ENCODE data around the gene SLC1A7. TPM values are rescaled to one million over a fixed set of nuclear protein-coding genes. Genes with fewer than 3 reads are reported as not detected.
A peak's percentile ranks its signal among the peaks of the same experiment; 100 is the strongest.

The SLC1A7 gene
- total and polyA plus RNA-seq, 2 of the 13 experiments (the other 11 are each of a cell fraction or from before 2014, with no cell fraction given) = 0.04 to 2.0 TPM

GRCh38 chr1:53111073-53111556 lies 31.3 kb downstream of the SLC1A7 start (continued):
- TF ChIP-seq GRHL1 (CRISPR knock-in tag; conservative IDR thresholded peaks at IDR 0.05) (no peak), SAFB2 (CRISPR knock-in tag; IDR thresholded peaks at IDR 0.05; ENCODE audit: borderline replicate concordance, low read depth) (peak; percentile 45; the same call in 1 of the 2 replicates), LCORL (IDR thresholded peaks at IDR 0.05) (no peak), LCORL (CRISPR knock-in tag; IDR thresholded peaks at IDR 0.05) (peak; percentile 66; the same call in 1 of the 2 replicates), MNT (IDR thresholded peaks at IDR 0.05) (peak; percentile 61), HDAC2 (CRISPR knock-in tag; IDR thresholded peaks at IDR 0.05) (peak; percentile 41)

- in situ Hi-C loops (cut with HindIII; ENCODE audit: extremely low pct_ligation_motif_present, low pct_unique_long_range_greater_than_20kb) = no loop called here
- intact Hi-C loops (cut with micrococcal nuclease; ENCODE audit: unreplicated experiment) = no loop called here
- Histone ChIP-seq H3K4me1 (ENCODE audit: insufficient read depth, low read length) (peaks cover 99% of the 10 kb centered on the region), H3K4me3 (replicated peaks in 1 of 3; ENCODE audit: insufficient read depth in 1 of 3, low read depth in 2 of 3, low read length in 3 of 3) (peak overlapping the region in 1 of 3 experiments; percentile 52; a peak in 1 of 6 replicates), H3K4me2 (ENCODE audit: low read depth, low read length) (peak overlapping the region; percentile 75), H3K79me2 (ENCODE audit: insufficient read depth, low read length) (no peaks in the 10 kb centered on the region), H3K27ac (ENCODE audit: extremely low read length, insufficient read depth, low read length) (peak overlapping the region; percentile 73), H2AFZ (ENCODE audit: low read length) (no peak overlapping the region), H4K20me1 (ENCODE audit: insufficient read depth, low read length) (no peaks in the 10 kb centered on the region), H3K9me3 (ENCODE audit: low read length) (no peaks in the 10 kb centered on the region; the same call in 1 of the 2 replicates), H3K9ac (ENCODE audit: insufficient read depth, low read depth, low read length) (no peak overlapping the region; the same call in 1 of the 2 replicates), H3K27me3 (ENCODE audit: control insufficient read depth in 1 of 2, insufficient read depth in 2 of 2, low read length in 2 of 2) (peaks cover 6 to 66% of the 10 kb centered on the region in 2 experiments), H3K36me3 (replicated peaks in 1 of 2; ENCODE audit: control insufficient read depth in 1 of 2, insufficient read depth in 2 of 2, low read length in 2 of 2) (no peaks in the 10 kb centered on the region)
- BruUV-seq (replicated peaks) = no TSS peak
- CTCF ChIA-PET (ENCODE audit: low intra/inter-chr PET ratio, low total read pairs) = no interaction called here
- ATAC-seq (peak; percentile 12), FAIRE-seq (no peak), DNase-seq (ENCODE audit: low spot score) (no peak)
- POLR2A ChIA-PET = interaction anchor here (1.0 to 2.7 kb wide), 4 partner anchors 11 to 73 kb away, joined by 4 to 30 read pairs (median 8); no protein-coding TSS in a partner anchor
- WGBS (ENCODE audit: low lambda C conversion rate) = 51% methylated on average over 16 of the region's 18 CpGs
- TF ChIP-seq HMGXB4 (CRISPR knock-in tag; IDR thresholded peaks at IDR 0.05; ENCODE audit: borderline replicate concordance in 1 of 2, low read depth in 1 of 2) (peak in 1 of 2 experiments; percentile 25; a peak in 2 of 4 replicates), MAZ (IDR thresholded peaks at IDR 0.05; ENCODE audit: borderline replicate concordance, low read depth, low read length) (no peak), MAZ (CRISPR knock-in tag; IDR thresholded peaks at IDR 0.05; ENCODE audit: low read depth) (0 out of 2 replicates have a peak, but pooled peaks have one; percentile 8), ZNF430 (CRISPR knock-in tag; IDR thresholded peaks at IDR 0.05) (0 out of 2 replicates have a peak, but pooled peaks have one; percentile 15), TFAP4 (IDR thresholded peaks at IDR 0.05; ENCODE audit: borderline replicate concordance, low read depth) (no peak), BCL3 (CRISPR knock-in tag; IDR thresholded peaks at IDR 0.05) (0 out of 2 replicates have a peak, but pooled peaks have one; percentile 47), ZNF781 (CRISPR knock-in tag; IDR thresholded peaks at IDR 0.05; ENCODE audit: borderline replicate concordance, not compliant biosample characterization) (no peak)
Observed at GRCh38 chr1:53110370-53111072, 31.9 kb downstream of the SLC1A7 start.

Measured in HepG2 (cell line).